HG03159 (cell line): ENCODE results near the gene TEKTIP1.
"Not testable (repeated sequence)": the region's sequence is repeated elsewhere in the genome, so short reads cannot be mapped to it uniquely, and the experiment has no call there.

Experiments
- ATAC-seq: cut with Tn5 transposase; IDR thresholded peaks from one replicate; pipeline ENCODE4 v1.9.1; 2021; ENCODE audit warnings: mild to moderate bottlenecking, moderate library complexity; ENCODE audit not compliant: unreplicated experiment

The TEKTIP1 gene

GRCh38 chr19:3580156-3580934 lies 41.4 kb downstream of the TEKTIP1 start:
- no peak for ATAC-seq

- ATAC-seq, result not testable (repeated sequence)
These were observed 42.8 kb downstream of the TEKTIP1 start for GRCh38 chr19:3581792-3582191.

- not testable (repeated sequence) for ATAC-seq
These were observed 45.2 kb downstream of the TEKTIP1 start for GRCh38 chr19:3584036-3584802.

- ATAC-seq, result no peak
These were observed 46.5 kb downstream of the TEKTIP1 start, which contains the start of gene GIPC3 for GRCh38 chr19:3585301-3586126. TSS of gene GIPC3 (plus strand) at chr19:3585478. CDS start at chr19:3585598, 120 bp downstream.

- ATAC-seq, result no peak
These were observed 47.2 kb downstream of the TEKTIP1 start for GRCh38 chr19:3586127-3586626.

GRCh38 chr19:3586707-3587346 lies 47.9 kb downstream of the TEKTIP1 start:
- no peak for ATAC-seq

GRCh38 chr19:3589439-3589838 lies 50.5 kb downstream of the TEKTIP1 start:
- ATAC-seq, result no peak

GRCh38 chr19:3589949-3590348 lies 51.0 kb downstream of the TEKTIP1 start:
- no peak for ATAC-seq

GRCh38 chr19:3590991-3591659 lies 52.2 kb downstream of the TEKTIP1 start:
- ATAC-seq, result no peak

- ATAC-seq, result no peak
These were observed 53.1 kb downstream of the TEKTIP1 start for GRCh38 chr19:3591876-3592613.

- no peak for ATAC-seq
These were observed 54.2 kb downstream of the TEKTIP1 start for GRCh38 chr19:3593156-3593555.
